Measurements from ENCODE around the gene PRDM15.

PRDM15 gene

DNA sequence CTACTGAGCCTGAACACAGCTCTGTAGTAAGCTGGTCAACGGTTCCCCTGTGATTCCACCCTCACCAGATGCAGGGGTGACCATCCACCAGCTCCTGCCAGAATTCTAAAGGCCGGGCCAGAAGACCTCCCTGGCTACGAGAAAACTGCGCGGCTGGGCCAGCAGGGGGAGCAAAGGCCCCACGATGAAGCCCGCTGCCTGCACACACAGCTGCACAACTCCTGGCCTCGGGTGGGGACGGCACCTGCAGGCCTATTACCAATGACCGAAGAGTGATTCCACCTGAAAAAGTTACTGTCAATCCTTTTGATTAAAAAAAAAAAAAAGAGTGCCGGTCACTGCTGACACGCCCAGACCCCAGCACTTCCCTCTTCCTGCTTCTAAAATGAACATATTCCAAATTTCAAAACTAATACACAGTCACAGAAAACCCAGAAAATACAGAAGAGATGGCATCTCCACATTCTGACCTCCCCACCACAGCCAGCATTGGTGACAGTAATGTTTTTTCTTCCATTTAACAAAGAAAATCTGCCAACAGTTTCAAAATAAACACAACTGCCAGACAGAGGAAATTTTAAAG is 62.5 kb downstream of the PRDM15 start:
- no peak for DNase-seq (ENCODE audit: low read depth)
- no peak overlapping the region for H3K4me3 ChIP-seq (ENCODE audit: low read depth, low read length)
- TF ChIP-seq, protein P1, sequence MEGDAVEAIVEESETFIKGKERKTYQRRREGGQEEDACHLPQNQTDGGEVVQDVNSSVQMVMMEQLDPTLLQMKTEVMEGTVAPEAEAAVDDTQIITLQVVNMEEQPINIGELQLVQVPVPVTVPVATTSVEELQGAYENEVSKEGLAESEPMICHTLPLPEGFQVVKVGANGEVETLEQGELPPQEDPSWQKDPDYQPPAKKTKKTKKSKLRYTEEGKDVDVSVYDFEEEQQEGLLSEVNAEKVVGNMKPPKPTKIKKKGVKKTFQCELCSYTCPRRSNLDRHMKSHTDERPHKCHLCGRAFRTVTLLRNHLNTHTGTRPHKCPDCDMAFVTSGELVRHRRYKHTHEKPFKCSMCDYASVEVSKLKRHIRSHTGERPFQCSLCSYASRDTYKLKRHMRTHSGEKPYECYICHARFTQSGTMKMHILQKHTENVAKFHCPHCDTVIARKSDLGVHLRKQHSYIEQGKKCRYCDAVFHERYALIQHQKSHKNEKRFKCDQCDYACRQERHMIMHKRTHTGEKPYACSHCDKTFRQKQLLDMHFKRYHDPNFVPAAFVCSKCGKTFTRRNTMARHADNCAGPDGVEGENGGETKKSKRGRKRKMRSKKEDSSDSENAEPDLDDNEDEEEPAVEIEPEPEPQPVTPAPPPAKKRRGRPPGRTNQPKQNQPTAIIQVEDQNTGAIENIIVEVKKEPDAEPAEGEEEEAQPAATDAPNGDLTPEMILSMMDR (IDR thresholded peaks at IDR 0.05; ENCODE audit: low read depth, low read length, missing control alignments), result peak; percentile 83

DNA sequence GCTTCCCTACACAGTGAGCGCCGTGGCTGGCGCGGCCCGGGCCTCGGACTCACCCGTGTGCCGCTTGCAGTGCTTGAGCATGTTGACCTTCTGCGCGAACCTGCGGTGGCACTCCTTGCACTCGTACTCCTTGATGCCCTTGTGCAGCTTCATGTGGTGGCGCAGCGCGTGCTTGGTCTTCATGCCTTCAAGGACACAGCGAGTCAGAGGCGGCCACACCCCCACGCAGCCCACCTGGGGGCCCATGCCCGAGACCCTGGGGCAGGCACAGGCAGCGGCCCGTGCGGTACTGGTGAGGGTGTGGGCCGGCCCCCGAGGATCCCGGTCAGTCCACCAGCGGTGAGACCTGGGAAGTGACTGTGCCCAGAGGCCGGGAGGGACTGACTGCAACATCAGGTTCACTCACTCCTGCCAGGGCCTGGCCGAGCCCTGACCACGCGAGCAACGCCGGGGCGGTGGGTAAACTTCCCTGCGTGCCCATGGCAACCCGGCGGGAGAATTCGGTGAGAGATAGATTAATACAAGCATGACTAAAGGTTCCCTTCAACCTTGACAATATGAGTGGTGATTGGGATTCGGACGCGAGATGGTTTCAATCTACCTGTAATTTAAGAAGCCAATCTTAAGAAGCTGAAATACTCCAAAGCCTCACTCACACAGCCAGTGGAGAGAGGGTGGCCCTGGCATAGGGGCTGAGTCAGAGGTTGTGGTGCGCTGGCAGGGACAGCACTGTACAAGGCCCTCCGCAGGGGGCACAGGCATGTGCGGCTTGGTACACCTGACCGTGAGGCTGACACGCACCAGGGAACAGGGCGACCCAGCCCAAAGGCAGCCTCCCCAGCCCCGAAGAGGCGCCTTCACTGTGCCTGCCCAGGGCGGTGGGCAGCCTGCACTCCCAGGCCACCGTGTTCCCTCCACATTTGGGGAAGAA is 63.2 kb downstream of the PRDM15 start:
- DNase-seq (ENCODE audit: low read depth), result no peak

DNA sequence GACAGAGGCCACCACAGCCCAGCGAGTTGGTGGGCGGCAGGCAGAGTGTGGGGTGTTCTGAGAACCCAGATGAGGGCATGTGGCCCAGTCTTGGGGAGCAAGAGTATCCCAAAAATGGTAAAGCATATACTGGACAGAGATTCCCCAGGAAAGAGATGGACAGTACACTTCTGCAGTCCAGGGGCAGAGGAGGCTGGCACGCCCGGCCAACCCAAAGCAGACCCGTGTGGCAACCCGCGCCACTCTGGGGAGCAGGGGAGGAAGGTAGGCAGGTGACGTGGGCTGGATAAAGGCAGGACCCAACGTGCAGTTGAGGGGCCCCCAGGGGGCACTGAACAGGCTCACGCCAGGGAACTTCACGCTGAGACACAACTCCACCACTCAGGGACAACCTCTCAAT is 65.9 kb downstream of the PRDM15 start:
- no peak for DNase-seq (ENCODE audit: low read depth)
- TF ChIP-seq, protein P1 (IDR thresholded peaks at IDR 0.05; ENCODE audit: low read depth, low read length, missing control alignments), result no peak

More for the DNA sequence above, 63.2 kb downstream of the PRDM15 start:
- H3K4me3 ChIP-seq (ENCODE audit: low read depth, low read length), result no peak overlapping the region
- TF ChIP-seq, protein P1 (IDR thresholded peaks at IDR 0.05; ENCODE audit: low read depth, low read length, missing control alignments), result no peak

DNA sequence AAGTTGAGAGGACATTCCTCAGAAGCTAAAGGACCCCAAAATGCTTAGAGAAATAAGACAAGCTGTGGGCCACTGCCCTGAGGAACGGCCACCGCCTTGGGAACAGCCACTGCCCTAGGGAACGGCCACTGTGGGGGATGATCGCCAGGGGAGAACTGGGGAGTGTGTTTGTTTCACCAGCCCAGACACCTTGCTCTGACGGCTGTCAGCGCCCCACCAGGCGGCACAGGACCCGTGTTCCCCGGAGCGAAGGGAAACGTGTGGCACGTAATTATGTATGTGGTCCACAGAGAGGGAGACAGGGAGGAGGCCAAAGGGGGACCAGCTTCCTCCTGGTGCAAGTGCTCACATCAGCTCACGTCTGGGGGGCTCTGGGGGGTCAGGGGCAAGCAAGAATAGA is 66.5 kb downstream of the PRDM15 start:
- H3K4me3 ChIP-seq (ENCODE audit: low read depth, low read length), result no peak overlapping the region
- DNase-seq (ENCODE audit: low read depth), result no peak

More for the DNA sequence above, 65.9 kb downstream of the PRDM15 start:
- no peak overlapping the region for H3K4me3 ChIP-seq (ENCODE audit: low read depth, low read length)

DNA sequence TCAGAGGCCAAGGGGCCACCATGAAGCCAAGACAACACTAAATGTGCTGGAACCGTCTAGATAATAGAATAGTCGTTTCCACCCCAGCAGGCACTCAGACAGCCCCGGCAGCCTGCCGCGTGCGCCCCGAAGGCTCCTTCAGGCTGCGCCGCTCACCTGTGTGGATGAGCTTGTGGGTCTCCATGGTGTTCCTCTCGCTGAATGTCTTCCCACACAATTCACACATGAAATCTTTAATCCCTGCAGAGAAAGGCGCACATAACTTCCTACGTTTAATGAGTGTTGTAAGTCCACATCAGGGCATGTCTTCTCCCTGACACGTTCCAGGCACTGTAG is 68.6 kb downstream of the PRDM15 start:
- H3K4me3 ChIP-seq (ENCODE audit: low read depth, low read length), result no peak overlapping the region
- TF ChIP-seq, protein P1 (IDR thresholded peaks at IDR 0.05; ENCODE audit: low read depth, low read length, missing control alignments), result no peak
- DNase-seq (ENCODE audit: low read depth), result no peak

More for the DNA sequence above, 66.5 kb downstream of the PRDM15 start:
- TF ChIP-seq, protein P1 (IDR thresholded peaks at IDR 0.05; ENCODE audit: low read depth, low read length, missing control alignments), result no peak

DNA sequence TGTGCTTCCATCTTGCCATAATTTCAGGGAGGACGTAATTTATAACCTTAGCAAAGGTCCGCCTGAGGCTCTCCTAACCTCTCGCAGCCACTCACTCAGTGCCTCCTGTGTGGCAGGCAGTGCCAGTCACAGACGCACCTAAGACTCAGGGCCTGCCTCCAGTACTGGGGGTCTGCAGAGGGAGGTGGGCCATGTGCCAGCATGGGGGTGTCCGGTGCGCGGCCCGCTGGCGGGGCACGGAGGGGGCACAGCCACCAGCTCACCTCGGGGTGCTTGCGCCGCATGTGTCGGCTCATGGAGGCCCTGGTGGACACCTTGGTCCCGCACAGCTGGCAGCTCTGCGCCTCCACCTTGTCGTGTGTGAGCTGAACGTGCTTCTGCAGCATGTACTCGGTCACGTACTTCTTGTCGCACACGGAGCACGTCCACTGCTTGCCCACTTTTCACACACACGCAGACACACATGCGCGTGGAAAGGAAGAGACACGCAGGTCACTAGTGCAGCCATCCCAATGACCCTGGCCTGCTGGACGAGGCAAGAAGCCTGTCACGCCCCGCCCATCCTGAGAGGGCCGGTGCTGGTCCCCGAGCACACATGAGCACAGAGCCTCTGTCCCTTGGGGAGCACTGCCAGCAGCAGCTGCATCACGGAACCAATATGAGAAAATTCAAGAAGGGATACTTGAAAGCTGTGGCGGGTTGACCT is 69.1 kb downstream of the PRDM15 start:
- no peak overlapping the region for H3K4me3 ChIP-seq (ENCODE audit: low read depth, low read length)
- no peak for DNase-seq (ENCODE audit: low read depth)
- TF ChIP-seq, protein P1 (IDR thresholded peaks at IDR 0.05; ENCODE audit: low read depth, low read length, missing control alignments), result no peak
